NCI-H128 (cell line): ENCODE data around the gene DUSP8.
A peak's percentile ranks its signal among the peaks of the same experiment; 100 is the strongest.
"Not testable (repeated sequence)": the region's sequence is repeated elsewhere in the genome, so short reads cannot be mapped to it uniquely, and the experiment has no call there.

Experiments used
- DNase-seq: peaks from one replicate; lab custom pipeline; 2025; ENCODE audit not compliant: unreplicated experiment; lab: John Stamatoyannopoulos, UW

DUSP8 gene

DNA sequence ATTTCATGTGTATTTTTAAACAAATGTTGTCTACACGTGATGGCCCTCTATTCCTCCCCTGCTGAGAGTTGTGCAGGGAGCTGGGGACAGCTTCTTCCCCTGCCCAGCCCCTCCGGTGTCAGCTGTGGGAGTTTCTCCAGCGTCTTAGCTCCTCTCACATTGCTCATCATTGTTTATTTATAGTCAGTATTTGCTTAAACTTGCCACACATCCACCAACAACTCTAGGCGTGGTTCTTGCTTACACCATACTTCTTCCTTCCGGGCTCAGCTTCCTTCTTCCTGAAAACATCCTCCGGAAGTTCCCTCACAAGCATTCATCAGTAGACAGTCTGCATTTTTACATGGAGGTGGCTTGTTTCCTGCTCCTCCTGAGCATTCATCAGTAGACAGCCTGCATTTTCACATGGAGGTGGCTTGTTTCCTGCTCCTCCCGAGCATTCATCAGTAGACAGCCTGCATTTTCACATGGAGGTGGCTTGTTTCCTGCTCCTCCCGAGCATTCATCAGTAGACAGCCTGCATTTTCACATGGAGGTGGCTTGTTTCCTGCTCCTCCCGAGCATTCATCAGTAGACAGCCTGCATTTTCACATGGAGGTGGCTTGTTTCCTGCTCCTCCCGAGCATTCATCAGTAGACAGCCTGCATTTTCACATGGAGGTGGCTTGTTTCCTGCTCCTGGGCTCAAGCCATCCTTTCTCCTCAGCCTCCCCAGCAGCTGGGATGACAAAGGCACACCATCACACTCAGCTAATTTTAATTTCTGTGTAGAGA, 17.3 kb upstream of the DUSP8 start:
- not testable (repeated sequence) for DNase-seq

DNA sequence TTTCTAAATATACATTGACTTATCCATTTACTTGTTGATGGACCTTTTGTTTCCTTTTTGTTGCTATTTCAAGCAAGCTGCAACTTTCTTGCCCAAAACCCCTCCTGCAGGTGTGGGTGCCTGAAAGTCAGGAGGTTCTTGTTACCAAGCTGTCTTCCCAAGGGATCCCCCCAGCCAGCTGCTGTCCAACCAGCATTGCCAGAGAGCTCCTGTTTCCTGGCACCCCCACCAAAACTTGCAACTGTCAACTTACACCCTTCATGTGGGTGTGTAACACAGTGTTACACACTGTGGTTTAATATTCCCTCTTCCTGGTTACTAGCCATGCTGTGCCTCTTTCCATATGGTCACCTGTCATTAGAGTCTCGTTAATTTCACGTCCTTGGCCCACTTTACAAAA, 14.6 kb upstream of the DUSP8 start:
- no peak for DNase-seq

DNA sequence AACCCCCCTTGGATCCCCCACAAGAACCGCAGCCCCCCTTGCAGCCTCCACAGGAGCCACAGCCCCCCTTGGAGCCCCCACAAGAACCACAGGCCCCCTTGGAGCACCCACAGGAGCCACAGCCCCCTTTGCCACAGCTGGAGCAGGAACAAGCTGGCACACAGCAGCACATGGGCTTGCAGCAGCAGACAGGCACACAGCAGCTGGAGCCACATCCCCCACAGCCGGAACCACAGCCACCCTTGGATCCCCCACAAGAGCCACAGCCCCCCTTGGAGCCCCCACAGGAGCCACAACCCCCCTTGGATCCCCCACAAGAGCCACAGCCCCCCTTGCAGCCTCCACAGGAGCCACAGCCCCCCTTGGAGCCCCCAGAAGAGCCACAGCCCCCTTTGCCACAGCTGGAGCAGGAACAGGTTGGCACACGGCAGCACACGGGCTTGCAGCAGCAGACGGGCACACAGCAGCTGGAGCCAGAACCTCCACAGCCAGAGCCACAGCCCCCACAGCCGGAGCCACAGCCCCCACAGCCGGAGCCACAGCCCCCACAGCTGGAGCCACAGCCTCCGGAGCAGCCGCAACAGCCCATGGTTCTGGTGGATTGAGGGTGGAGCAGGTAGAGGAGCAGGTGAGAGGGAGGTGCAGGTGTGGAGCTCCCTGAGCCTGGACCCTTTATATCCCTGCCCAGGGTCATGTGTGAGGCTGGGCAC, 12.7 kb upstream of the DUSP8 start, which contains the start of gene KRTAP5-1:
TSS of gene KRTAP5-1 (minus strand) at position 623 of the 710 bp plus-strand sequence. CDS start at position 589, 34 bp downstream.
- DNase-seq, result not testable (repeated sequence)

DNA sequence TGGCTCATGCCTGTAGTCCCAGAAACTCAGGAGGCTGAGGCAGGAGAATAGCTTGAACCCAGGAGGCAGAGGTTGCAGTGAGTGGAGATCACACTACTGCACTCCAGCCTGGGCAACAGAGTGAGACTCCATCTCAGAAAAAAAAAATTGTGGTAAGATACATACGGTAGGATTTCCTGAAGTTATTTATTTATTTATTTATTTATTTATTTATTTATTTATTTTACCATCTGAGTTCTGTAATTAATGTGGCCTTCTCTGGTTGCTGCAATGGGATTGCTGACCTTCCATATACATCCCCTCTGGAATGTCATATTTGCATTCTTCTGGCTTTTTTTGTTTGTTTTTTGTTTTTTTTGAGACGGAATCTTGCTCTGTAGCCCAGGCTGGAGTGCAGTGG, 10.8 kb upstream of the DUSP8 start:
- not testable (repeated sequence) for DNase-seq

DNA sequence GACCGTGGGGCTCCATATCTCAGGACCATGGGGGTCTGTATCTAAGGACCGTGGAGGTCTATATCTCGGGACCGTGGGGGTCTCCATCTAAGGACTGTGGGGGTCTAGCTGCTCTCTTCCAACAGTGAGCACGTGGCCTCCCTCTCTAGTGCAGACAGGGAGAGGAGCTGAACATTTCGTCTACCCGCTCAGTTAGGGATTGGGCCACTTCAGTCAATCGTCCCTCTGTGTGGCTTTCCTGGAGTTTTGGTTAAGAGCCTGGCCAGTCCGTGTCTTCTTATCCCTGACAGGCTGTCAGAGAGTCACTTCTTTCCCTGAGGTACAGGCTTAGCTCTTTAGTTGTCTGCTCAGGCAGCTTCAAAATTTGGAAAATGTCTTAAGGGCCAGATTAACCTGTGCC, 9.9 kb upstream of the DUSP8 start:
- DNase-seq, result no peak

DNA sequence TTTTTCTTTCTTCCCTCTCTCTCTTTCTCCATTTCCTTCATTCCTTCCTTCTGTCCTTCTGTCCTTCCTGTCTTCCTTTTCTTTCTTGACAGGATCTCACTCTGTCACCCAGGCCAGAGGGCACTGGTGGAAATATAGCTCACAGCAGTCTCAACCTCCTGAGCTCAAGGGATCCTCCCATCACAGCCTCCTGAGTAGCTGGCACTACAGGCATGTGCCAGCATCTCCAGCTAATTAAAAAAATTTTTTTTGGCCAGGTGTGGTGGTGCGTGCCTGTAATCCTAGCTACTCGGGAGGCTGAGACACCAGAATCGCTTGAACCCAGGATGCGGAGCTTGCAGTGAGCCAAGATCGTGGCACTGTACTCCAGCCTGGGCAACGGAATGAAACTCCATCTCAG, 4.8 kb upstream of the DUSP8 start:
- no peak for DNase-seq

DNA sequence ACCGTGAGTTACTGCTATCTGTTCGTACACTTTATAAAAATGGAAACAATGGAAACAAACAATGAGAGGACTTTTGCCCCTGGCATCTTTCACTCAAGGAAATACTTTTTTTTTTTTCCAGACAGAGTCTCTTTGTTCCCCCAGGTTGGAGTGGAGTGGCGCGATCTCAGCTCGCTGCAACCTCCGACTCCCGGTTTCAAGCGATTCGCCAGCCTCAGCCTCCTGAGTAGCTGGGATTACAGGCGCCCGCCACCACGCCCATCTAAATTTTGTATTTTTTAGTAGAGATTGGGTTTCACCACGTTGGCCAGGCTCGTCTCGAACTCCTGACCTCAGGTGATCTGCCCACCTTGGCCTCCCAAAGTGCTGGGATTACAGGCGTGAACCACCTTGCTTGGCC, 3.7 kb upstream of the DUSP8 start:
- DNase-seq, result not testable (repeated sequence)

DNA sequence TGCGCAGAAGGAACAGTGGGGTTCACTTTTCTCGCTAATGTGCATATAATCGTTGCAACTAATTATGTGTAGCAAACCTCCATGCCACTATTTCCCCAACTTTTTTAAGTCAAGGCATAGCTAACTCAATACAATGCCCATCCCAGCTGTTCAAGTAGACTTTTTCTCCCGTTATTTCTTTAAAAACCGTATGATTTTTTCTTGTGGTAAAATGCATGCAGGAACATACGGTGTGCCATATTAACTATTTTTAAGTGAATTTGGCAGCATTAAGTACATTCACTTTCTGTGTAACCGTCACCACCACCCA, 2.8 kb upstream of the DUSP8 start:
- no peak for DNase-seq

DNA sequence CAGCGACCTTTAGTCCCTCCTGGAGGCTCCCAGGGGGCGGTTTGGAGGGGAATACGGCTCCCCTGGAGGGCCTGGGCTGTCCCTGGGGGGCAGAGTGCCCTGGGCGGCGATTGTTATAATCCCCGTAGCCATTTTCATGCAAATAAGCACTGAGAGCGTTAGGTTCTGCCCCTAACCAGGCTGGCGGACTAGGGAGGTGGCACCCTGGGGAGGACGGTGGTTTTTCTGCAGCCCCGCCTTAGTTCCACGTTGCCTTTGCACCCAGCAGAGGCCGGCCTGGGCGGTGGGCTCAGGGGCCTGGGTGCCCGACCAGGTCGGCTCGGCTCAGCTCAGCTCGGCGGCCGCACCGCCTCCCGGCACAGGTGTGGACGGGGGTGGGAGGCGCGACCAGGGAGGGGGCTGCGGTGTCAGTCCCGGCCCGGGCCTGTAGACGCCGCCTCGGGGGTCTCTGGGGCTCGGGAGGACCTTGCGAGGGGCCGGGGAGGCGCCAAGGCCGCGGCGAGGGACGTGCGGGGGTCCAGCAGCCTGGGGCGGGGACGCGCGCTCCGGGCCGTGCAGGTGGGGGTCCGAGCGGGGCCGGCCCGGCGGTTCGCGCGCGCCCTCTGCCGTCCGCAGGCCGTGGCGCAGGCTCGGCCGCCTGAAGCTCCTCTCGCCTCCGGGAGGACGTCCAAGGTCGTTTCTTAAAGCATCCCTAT, 2.3 kb upstream of the DUSP8 start:
- peak; percentile 26 for DNase-seq

DNA sequence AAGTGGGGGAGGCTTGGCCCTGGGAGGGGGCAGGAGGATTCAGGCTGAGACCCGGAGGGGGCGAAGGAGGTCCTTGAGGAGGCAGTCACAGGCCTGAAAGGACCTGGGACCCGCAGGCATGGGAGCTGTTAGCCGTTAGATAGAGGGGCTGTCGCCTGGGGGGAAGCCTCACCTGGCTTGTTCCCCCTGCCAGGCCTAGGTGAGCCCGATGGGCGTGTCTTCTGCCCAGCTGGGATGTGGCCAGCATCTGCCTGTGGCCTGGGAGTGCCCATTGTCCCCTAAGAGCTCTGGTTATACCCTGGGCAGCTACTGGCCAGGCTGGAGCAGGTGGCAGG, 1.8 kb upstream of the DUSP8 start:
- DNase-seq, result no peak

DNA sequence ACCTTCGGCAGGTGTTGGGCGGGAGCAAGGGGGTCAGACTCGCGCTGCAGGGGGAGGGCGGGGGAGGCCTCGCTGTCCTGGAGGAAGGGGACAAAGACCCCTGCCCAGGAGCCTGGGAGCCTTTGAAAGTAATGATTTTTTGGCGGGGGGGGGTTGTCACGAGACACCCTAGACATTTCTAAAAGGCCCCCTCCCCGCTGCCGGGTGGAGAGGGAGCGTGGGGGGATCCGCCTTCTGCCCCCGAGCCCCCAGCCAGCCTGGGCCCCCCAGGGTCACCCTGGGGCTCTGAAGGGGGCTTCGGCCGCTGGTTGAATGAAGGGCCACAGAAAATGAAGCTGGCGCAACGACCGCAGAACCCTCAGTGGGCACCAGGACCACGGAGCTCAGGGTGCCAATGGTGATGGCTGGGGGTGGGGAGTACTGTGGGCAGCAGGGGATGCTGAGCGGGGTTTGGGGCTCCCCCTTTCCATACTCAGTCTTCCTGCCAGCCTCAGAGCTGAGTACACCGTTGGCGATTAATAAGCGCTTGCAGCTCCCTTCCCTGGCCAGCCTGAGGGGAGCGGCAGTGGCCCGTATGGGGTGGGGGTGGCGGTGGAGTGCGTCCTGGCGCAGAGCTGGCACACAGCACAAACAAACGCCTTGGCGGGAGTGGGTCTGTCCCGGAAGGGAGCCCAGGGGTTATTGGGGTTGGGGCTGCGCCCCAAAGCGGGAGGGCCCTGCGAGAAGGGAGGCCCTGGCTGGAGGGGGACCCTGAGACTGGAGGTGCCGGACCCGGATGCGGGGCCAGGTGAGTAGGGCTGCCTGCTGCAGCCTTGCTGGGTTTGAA, 1.2 kb upstream of the DUSP8 start:
- DNase-seq, result no peak

DNA sequence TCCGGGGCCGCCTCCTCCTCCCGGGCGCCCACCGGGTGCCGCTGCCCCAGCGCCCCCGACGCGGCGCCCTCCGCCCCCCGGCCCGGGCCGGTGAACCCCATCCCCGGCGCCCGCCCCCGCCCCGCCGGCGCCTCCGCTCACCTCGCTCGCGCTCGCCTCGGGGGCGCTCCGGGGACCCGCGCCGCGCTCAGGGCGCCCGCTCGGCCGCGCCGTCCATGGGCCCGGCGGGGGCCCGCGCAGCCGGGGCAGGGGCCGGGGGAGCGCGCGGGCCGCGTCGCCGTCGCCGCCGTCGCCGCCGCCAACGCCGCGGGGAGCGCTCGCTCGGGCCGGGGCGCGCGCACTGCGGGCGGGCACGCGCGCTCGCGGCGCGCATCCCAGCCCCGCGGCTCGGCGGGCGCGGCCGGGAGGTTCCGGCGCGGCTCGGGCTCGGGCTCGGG, 293 bp downstream of the DUSP8 start:
- no peak for DNase-seq

DNA sequence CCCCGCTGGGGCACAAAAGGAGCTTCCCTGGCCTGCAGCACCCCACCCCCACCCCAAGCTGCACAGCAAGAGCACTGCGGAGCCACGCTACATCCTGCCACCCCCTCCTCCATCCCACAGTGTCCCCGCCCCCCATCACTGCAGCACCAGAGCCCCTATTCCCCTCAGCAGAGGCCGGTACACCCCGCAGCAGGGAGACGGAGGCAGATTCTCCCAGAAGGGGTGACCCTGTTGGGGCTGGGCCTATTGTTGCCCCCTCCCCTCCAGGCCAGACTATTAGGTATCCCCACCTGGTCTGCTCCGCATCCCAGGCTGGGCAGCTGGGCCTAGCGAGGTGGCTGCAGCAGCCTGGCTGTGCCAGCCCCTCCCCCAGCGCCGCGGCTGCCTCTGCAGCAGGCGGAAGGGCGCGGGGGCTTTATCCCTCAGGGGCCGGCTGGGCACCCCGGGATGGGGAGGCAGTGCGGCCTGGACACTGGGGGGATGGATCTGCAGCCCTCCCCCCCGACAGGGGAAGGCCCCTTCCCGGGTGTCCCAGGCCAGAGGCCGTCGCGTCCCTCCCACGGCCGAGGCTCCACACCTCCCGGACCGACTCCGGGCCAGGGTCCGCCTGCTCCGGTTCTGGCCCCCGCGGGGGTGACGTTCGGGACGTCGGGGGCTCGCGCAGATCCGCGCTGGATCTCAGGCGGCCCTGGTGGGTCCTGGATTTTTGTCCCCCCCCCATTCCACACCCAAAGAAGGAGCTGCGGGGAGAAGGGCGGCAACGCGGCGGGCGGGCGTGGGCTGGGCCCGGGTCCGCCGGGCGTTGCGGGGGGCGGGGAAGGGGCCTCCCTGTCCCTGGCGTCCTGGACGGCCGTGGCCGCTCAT, 943 bp downstream of the DUSP8 start:
- DNase-seq, result no peak

DNA sequence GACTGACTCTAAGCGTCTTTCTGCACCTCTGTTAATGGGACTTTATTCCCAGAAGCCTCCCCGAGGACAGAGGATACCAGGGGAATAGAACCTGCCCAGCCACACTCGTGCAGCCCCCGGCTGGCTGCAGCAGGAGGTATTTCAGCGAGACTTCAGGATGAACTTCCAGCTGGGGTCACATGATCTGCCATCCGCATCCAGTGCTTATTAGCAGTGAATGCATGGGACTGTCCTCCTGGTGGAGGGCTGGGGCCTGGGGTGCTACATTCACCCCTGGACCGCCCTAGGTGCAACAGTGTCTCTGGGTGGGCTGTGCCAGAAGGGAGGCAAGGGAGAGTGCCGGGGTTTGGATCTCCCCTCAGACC, 1.6 kb downstream of the DUSP8 start:
- DNase-seq, result no peak

DNA sequence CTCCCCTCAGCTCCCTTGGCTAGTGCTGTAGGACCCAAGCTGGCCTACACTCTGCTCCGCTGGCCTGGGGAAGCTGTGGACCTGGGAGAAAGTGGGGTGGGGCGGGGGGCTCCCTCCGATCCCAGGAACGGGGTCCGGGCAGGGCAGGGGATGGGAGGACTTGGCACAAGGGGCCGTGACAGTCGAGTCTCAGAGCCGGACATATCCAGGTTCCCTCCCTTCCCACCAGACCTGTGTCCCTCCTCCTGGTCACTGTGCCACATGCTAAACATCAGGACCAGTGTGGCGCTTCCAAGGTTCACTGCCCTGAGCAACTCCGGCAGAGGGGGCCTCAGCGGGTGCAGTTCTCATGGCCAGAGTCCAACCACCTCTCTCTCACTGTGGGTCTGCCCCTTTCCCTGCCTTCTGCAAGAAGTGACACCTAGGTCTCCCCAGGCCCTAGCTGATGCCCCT, 2.0 kb downstream of the DUSP8 start:
- no peak for DNase-seq

DNA sequence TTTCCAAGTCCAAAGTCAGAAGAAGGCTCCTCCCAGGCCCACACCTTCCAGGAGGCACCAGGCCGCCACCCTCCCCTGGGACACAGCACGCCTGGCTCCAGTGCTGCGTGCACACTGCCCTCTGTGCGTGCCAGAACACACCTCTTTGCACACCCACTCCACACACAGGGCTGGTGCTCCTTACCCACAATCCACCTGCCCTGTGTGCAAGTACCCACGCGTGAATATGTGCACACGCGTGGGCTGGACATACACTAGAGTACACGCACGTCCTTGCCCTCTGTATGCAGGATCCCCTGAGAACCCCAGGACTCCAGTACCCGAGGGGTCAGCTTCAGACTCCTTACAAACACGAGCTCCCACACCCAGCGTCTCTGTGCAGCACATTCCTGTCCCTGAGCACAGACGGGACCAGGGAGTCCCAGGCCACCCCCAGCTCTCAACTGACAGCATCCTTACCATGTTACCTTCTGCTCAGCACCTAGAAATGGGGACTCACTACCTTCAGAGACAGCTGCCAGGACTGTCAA, 2.8 kb downstream of the DUSP8 start:
- no peak for DNase-seq

DNA sequence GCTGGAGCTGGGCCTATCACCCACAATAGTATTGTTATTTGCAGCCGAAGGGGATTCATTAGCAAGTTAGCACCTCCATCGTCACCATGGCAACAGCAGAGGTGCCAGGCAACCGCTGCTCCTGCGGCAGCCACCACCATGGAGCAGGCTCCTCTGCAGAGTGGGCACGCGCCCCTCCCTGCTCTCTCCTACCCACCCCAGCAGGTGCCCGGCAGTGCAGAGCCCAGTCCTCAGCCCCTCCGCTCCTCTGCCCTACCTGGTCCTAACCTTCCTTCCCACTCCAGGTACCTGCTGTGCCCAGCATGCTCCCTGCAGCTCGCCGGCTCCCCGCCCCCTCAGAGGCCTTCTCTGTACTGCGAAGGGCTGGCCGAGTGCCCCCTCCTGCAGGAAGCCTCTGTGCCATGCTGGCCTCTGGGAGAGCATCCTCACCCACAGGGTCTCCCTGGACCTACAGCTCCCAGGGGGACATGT, 3.6 kb downstream of the DUSP8 start:
- peak; percentile 39 for DNase-seq

DNA sequence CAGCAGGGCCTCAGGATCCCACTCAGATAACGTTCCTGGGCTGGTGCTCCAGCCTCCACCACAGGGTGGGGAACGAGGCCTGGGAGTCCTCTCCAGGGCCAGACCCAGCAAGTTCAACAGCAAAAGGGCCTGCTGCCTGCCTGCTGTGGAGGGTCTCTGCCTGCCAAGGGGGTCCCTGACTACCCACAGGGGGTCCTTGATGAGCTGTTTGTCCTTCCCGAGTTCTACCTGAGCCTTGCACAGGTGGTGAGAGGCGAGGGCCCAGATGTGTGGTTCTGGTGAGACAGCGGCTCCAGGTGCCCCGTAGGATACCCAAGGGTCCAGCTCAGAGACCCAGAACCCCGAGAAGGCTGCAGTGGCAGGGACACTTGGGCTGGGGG, 4.4 kb downstream of the DUSP8 start:
- DNase-seq, result no peak

DNA sequence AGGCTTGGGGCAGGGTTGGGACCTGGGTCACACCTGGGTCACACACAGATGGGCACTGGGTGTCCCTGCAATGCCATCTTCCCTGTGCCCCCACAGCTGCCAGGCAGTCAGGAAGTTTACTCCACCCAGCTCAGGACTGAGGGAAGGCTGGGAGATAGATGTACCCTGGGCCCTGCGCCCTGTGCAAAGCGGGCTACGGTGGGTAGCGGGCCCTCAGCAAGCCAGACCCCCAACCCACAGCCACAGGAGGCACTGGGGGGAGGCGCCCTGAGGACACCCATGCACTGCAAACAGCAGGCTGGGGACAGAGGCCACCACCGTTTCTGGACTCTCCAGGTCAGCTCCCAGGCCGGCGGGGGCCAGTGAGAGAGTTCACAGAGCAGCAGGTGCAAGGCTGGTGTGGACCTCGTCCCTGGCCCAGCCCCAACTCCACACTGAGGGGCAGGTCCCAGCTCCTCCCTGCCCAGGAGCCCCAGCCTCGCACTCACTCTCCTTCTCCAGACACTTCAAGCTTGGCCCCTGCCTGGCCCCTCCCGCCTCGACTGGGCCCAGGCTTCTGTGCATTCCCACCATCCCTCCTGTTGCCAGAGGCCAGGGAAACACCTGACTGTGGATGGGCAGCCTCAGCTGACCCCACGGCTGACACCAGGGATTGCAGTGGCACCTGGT, 4.9 kb downstream of the DUSP8 start:
- no peak for DNase-seq
